ENCODE data around the gene CENPT. TPM values are rescaled to one million over a fixed set of nuclear protein-coding genes. Genes with fewer than 3 reads are reported as not detected.

Gene CENPT, protein sequence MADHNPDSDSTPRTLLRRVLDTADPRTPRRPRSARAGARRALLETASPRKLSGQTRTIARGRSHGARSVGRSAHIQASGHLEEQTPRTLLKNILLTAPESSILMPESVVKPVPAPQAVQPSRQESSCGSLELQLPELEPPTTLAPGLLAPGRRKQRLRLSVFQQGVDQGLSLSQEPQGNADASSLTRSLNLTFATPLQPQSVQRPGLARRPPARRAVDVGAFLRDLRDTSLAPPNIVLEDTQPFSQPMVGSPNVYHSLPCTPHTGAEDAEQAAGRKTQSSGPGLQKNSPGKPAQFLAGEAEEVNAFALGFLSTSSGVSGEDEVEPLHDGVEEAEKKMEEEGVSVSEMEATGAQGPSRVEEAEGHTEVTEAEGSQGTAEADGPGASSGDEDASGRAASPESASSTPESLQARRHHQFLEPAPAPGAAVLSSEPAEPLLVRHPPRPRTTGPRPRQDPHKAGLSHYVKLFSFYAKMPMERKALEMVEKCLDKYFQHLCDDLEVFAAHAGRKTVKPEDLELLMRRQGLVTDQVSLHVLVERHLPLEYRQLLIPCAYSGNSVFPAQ
- total RNA-seq (ENCODE audit: unreplicated experiment): 82.9 TPM
- long read RNA-seq, transcript CENPT-218 (12 exons, 2,133 nt): major isoform, 18 of 56 reads
- long read RNA-seq, partial matches to known transcripts: 18 of 56 reads
- long read RNA-seq, other reads (novel, unspliced or antisense): 17 of 56 reads

DNA sequence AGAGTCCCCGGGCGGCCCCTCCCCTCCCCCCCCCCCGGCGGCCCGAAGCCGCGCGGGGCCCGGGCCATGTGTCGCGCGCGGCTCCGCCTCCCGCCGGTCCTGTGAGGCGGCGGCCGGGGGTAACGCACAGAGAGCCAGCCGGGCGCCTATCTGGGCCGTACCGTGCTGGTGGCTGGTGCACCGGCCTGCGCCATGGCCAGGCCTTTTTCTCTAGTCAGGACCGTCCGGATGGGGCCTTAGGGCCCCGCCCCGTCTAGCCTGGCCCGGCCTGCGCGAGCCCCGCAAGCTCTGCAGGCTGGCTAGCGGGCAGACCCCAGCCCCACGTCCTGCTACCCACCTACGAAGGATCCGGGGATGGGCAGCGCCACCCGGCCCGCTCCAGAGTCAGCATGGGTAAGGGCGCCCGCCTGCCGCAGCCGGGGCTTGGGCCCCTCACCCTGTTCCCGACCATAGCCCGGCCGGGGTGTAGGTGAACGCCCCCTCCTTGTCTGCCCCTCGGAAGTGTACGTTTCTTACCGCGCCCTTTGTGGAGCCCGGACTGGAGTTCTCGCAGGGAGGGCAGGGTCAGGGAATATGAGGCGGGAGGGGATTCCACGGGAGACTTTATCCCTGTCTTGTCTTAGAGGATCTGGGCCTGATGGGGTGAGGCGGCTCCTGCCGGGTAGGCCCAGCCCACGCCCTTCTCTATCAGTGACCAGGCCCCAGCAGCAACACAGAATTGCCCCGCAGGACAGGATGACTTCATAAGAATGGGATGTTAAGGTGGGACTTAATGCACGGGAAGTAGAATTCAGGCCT lies at the start of gene CENPT:
Gene CENPT, minus strand, starts transcription at position 630 of the 798 bp plus-strand sequence. CDS start 13,834 bp downstream, outside the sequence.
- Mint-ChIP-seq H3K4me1 (ENCODE audit: unreplicated experiment) (peaks cover 29% of the 10 kb centered on the region), H3K27ac (ENCODE audit: unreplicated experiment) (peak within 1 kb of the TSS; percentile 95), H3K9me3 (ENCODE audit: unreplicated experiment) (no peaks in the 10 kb centered on the region), H3K4me3 (ENCODE audit: unreplicated experiment) (peak within 1 kb of the TSS; percentile 97), H3K36me3 (ENCODE audit: low read depth, unreplicated experiment) (no peaks in the 10 kb centered on the region), H3K27me3 (ENCODE audit: unreplicated experiment) (peaks cover 8% of the 10 kb centered on the region)
- peak; percentile 32 for DNase-seq (ENCODE audit: low spot score)
- no peak for TF ChIP-seq CTCF (IDR thresholded peaks at IDR 0.05; ENCODE audit: unreplicated experiment)

DNA sequence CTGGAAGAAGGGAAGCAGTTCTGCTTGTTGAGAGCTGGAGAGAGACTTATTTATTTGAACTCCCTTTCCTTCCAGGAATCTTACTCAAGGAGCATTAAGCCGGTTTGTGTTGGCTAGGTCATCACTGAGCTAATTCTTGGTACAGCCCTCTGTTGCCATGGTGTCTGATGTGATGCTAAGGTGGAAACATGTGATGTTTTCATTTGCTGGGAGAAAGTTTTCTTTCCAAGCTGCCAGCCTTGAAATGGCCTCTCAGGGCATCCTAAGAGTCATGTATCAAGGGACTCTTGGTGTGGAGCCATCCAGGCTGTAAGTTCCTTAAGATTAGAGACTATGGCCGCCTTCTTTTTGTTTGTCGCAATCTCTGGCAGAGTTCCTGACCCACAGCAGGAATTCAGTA lies 49.7 kb upstream of the CENPT start:
- no peak for TF ChIP-seq CTCF (IDR thresholded peaks at IDR 0.05; ENCODE audit: unreplicated experiment)
- Mint-ChIP-seq H3K27ac (ENCODE audit: unreplicated experiment) (peak overlapping the region; percentile 62), H3K27me3 (ENCODE audit: unreplicated experiment) (peaks cover 5% of the 10 kb centered on the region), H3K4me3 (ENCODE audit: unreplicated experiment) (no peak overlapping the region), H3K9me3 (ENCODE audit: unreplicated experiment) (no peaks in the 10 kb centered on the region), H3K36me3 (ENCODE audit: low read depth, unreplicated experiment) (peaks cover 9% of the 10 kb centered on the region), H3K4me1 (ENCODE audit: unreplicated experiment) (peaks cover 52% of the 10 kb centered on the region)
- DNase-seq (ENCODE audit: low spot score): no peak

DNA sequence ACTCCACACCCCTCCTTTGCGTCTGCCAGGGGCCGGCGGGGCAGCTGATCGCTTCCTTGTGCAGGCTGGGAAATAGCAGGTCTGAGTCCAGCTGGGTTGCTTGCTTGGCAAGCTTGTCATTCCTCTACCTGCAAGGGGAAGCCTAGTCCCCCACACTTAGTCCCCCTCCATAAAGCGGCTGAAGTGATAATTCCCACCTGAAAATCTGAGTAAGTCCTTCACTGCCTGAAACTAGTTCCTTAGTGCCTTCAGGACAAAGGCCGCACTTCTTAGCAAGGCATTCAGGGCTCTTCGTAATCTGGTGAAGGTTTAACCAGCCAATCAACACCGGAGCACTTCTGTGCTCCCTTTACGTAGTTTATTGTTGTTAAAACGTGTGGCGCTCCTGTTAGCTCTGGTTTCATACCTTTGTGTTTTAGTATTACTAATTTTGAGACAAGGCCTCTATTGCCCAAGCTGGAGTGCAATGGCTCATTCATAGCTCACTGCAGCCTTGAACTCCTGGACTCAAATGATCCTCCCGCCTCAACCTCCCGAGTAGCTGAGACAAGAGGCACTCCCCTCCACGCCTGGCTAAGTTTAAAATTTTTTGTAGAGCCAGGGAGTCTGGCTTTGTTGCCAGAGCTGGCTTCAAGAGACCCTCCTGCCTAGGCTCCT lies 46.4 kb upstream of the CENPT start:
- DNase-seq (ENCODE audit: low spot score): no peak
- Mint-ChIP-seq H3K36me3 (ENCODE audit: low read depth, unreplicated experiment) (no peaks in the 10 kb centered on the region), H3K4me3 (ENCODE audit: unreplicated experiment) (peak overlapping the region; percentile 97), H3K27me3 (ENCODE audit: unreplicated experiment) (peaks cover 3% of the 10 kb centered on the region), H3K27ac (ENCODE audit: unreplicated experiment) (peak overlapping the region; percentile 89), H3K9me3 (ENCODE audit: unreplicated experiment) (no peaks in the 10 kb centered on the region), H3K4me1 (ENCODE audit: unreplicated experiment) (peaks cover 35% of the 10 kb centered on the region)
- no peak for TF ChIP-seq CTCF (IDR thresholded peaks at IDR 0.05; ENCODE audit: unreplicated experiment)

- DNase-seq (ENCODE audit: low spot score): peak; percentile 95
- Mint-ChIP-seq H3K27me3 (ENCODE audit: unreplicated experiment) (peaks cover 3% of the 10 kb centered on the region), H3K4me1 (ENCODE audit: unreplicated experiment) (peaks cover 34% of the 10 kb centered on the region), H3K27ac (ENCODE audit: unreplicated experiment) (peak within 1 kb of the TSS; percentile 92), H3K4me3 (ENCODE audit: unreplicated experiment) (peak within 1 kb of the TSS; percentile 97), H3K9me3 (ENCODE audit: unreplicated experiment) (no peaks in the 10 kb centered on the region), H3K36me3 (ENCODE audit: low read depth, unreplicated experiment) (no peaks in the 10 kb centered on the region)
- TF ChIP-seq CTCF (IDR thresholded peaks at IDR 0.05; ENCODE audit: unreplicated experiment): no peak
Observed at GRCh38 chr16:67892899-67893742, 45.6 kb upstream of the CENPT start, which contains the start of gene PSKH1. Gene PSKH1, plus strand, starts transcription at chr16:67893254. Its CDS starts 15,496 bp downstream, at chr16:67908750.
